Endothelial cell of umbilical vein (primary cell): ENCODE measurements around the gene CILP2. TPM values are rescaled to one million over a fixed set of nuclear protein-coding genes. Genes with fewer than 3 reads are reported as not detected.

ENCODE experiments used
- BruUV-seq: library from RNA; stranded (reverse); fragments of 400-500 nt; replicated peaks from 2 replicates; lab custom pipeline; 2021; lab: Mats Ljungman, UMichigan
- CTCF ChIA-PET: fragments of 300-600, 350-600 bp; sonication (Branson Sonifier 250); formaldehyde crosslinking; loops from one replicate; lab custom pipeline; 2021; ENCODE audit warnings: antibody characterized with exemption, inconsistent platforms; lab: Charles Lee
- POLR2A ChIA-PET: fragments of 300-600, 350-600 bp; sonication (Branson Sonifier 250); formaldehyde crosslinking; loops from one replicate; lab custom pipeline; 2021; ENCODE audit warnings: antibody characterized with exemption, inconsistent platforms; lab: Charles Lee
- DNase-seq: peaks from one replicate; pipeline ENCODE4 v3.0.0-alpha.2; 2011; ENCODE audit warnings: low read depth, low spot score
- FAIRE-seq: peaks from 2 replicates; lab custom pipeline; 2011; peaks lifted over from hg19 to GRCh38; lab: Jason Lieb, UNC
- H2AFZ ChIP-seq: 2 replicates; pipeline ENCODE4 v1.6.0; 2012; ENCODE audit warnings: low read depth, low read length, control low read depth, inconsistent platforms
- H3K27ac ChIP-seq: 2 replicates; pipeline ENCODE4 v1.5.1; 2011; ENCODE audit warnings: low read depth, mild to moderate bottlenecking, control low read depth, low read length, moderate library complexity; ENCODE audit not compliant: insufficient read depth
- H3K27me3 ChIP-seq, 2 experiments: 2 replicates each; pipeline versions ENCODE4 v1.6.0 to v1.6.1; 2011; ENCODE audit warnings: low read length in 2 of 2, mixed read lengths in 1 of 2; ENCODE audit not compliant: control insufficient read depth in 2 of 2, insufficient read depth in 2 of 2
- H3K36me3 ChIP-seq, 2 experiments: 2 replicates in 1 of 2; 3 replicates in 1 of 2; pipeline ENCODE4 v1.5.1; 2011; ENCODE audit warnings: low read length in 2 of 2, mild to moderate bottlenecking in 1 of 2, moderate library complexity in 1 of 2; ENCODE audit not compliant: control insufficient read depth in 2 of 2, insufficient read depth in 2 of 2; ENCODE audit errors: extremely low read depth in 1 of 2
- H3K4me1 ChIP-seq: 3 replicates; pipeline ENCODE4 v1.5.1; 2011; ENCODE audit warnings: mild to moderate bottlenecking, low read length; ENCODE audit not compliant: control insufficient read depth, insufficient read depth; ENCODE audit errors: extremely low read depth
- H3K4me2 ChIP-seq: 2 replicates; pipeline ENCODE4 v1.6.1; 2011; ENCODE audit warnings: low read length, control low read depth, mixed read lengths; ENCODE audit not compliant: insufficient read depth
- H3K4me3 ChIP-seq, 3 experiments: fragments of 200-600 bp in 1 of 3; sonication (generic), shearing (Covaris generic) in 1 of 3; replicated peaks in 1 of 3; 2 replicates each; pipeline ENCODE4 v1.5.1; 2011 to 2016; ENCODE audit warnings: control low read depth in 3 of 3, low read length in 3 of 3, mild to moderate bottlenecking in 2 of 3, inconsistent platforms in 1 of 3, low read depth in 1 of 3, moderate library complexity in 1 of 3; ENCODE audit not compliant: insufficient read depth in 1 of 3
- H3K79me2 ChIP-seq: 2 replicates; pipeline ENCODE4 v1.6.0; 2012; ENCODE audit warnings: low read length, inconsistent platforms; ENCODE audit not compliant: control insufficient read depth, insufficient read depth
- H3K9ac ChIP-seq: replicated peaks from 2 replicates; pipeline ENCODE3; 2011; ENCODE audit warnings: low read length, control low read depth; ENCODE audit not compliant: insufficient read depth; ENCODE audit errors: extremely low read depth
- H3K9me1 ChIP-seq: replicated peaks from 3 replicates; pipeline ENCODE4 v1.6.0; 2011; ENCODE audit warnings: mild to moderate bottlenecking, low read length; ENCODE audit not compliant: control insufficient read depth, insufficient read depth; ENCODE audit errors: extremely low read depth
- H3K9me3 ChIP-seq: replicated peaks from 2 replicates; pipeline ENCODE4 v1.5.1; 2012; ENCODE audit warnings: low read length, inconsistent platforms; ENCODE audit not compliant: control insufficient read depth, insufficient read depth
- H4K20me1 ChIP-seq: replicated peaks from 2 replicates; pipeline ENCODE3; 2011; ENCODE audit warnings: mild to moderate bottlenecking, low read length; ENCODE audit not compliant: control insufficient read depth, insufficient read depth; ENCODE audit errors: extremely low read depth
- CTCF ChIP-seq, 2 donors: IDR thresholded peaks; 1 replicate in 1 of 2; 2 replicates in 1 of 2; pipeline ENCODE4 v1.5.1; 2011; ENCODE audit warnings: low read length in 2 of 2, mild to moderate bottlenecking in 2 of 2, moderate library complexity in 2 of 2, control low read depth in 1 of 2, inconsistent platforms in 1 of 2, low read depth in 1 of 2; ENCODE audit not compliant: insufficient read depth in 1 of 2; ENCODE audit errors: extremely low read depth in 1 of 2
- EZH2 ChIP-seq: IDR thresholded peaks from 2 replicates; pipeline ENCODE4 v1.6.1; 2012; ENCODE audit warnings: borderline replicate concordance, low read depth, mild to moderate bottlenecking, moderate library complexity, low read length, inconsistent platforms; ENCODE audit not compliant: severe bottlenecking
- FOS ChIP-seq: IDR thresholded peaks from 2 replicates; pipeline ENCODE4 v1.6.1; 2011; ENCODE audit warnings: mild to moderate bottlenecking, low read length, moderate library complexity, borderline replicate concordance; ENCODE audit not compliant: insufficient read depth
- GATA2 ChIP-seq: IDR thresholded peaks from 2 replicates; pipeline ENCODE4 v1.7.0; 2011; ENCODE audit warnings: low read depth, mild to moderate bottlenecking, moderate library complexity, mixed read lengths, low read length; ENCODE audit not compliant: insufficient read length, insufficient read depth
- JUN ChIP-seq: IDR thresholded peaks from 2 replicates; pipeline ENCODE4 v1.6.1; 2011; ENCODE audit warnings: borderline replicate concordance, low read depth; ENCODE audit not compliant: insufficient read length, insufficient read depth
- MAX ChIP-seq: IDR thresholded peaks from 2 replicates; pipeline ENCODE4 v1.6.1; 2011; ENCODE audit not compliant: insufficient read depth, insufficient read length
- MYC ChIP-seq: IDR thresholded peaks from one replicate; pipeline ENCODE4 v1.6.1; 2011; ENCODE audit warnings: mild to moderate bottlenecking, low read depth, low read length
- POLR2A ChIP-seq: IDR thresholded peaks from 2 replicates; pipeline ENCODE4 v1.6.1; 2012; ENCODE audit warnings: low read depth, mild to moderate bottlenecking, control low read depth, low read length
- POLR2AphosphoS5 ChIP-seq: IDR thresholded peaks from 2 replicates; pipeline ENCODE4 v1.6.1; 2012; ENCODE audit warnings: low read depth, mild to moderate bottlenecking, control low read depth, low read length, moderate library complexity; ENCODE audit not compliant: insufficient read depth
- dilution Hi-C: fragments of 300-500 bp; cut with MboI; formaldehyde crosslinking; loops from one replicate; pipeline ENCODE4 v1.15.0; 2019; ENCODE audit warnings: low sequenced_read_pairs; ENCODE audit not compliant: extremely low pct_ligation_motif_present
- intact Hi-C: fragments of 100-400 bp; cut with micrococcal nuclease; formaldehyde crosslinking; loops from one replicate; pipeline ENCODE4 v1.10.0; 2022
- polyA plus RNA-seq, 4 experiments: library from polyadenylated mRNA; depleted of rRNA in 3 of 4; stranded (reverse) in 3 of 4; unstranded in 1 of 4; fragments of >200 nt; gene quantifications; 2 replicates each; pipeline versions ENCODE4 v1.2.1 to v1.2.3, GENCODE V29; 2011 to 2012; ENCODE audit warnings: missing spikeins in 1 of 4
- total RNA-seq: library from RNA; stranded (reverse); gene quantifications from 2 replicates; pipeline ENCODE4 v1.2.3, GENCODE V29; 2021

CILP2 gene
- total and polyA plus RNA-seq, 2 donors (not counting 3 experiments of a cell fraction or from before 2014, with no cell fraction given): 0.01 TPM; not detected in 1

DNA sequence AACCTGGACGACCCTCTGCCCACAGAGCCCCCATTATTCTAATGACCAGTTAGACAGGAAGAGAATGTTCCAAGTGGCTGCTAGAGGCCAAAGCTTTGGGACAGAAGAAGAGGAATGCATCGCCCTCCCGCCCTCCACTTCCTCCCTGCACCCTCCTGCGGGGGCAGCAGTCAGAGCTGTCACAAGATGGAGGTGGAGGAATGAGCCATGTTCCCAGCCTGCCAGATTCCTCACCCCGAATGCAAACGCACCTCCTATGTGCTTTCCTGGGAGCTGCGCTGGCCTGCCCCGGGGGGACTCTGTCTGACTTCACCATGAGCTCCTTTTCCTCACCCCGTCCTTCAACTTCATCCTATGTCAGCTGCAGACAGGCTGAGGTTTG lies 7.7 kb upstream of the CILP2 start:
- H4K20me1 ChIP-seq: no peaks in the 10 kb centered on the region
- ChIA-PET POLR2A (no interaction called here), CTCF (interaction anchor here (0.6 to 5.6 kb wide), 3 partner anchors 22 to 429 kb away, joined by 4 to 45 read pairs (median 44); no protein-coding TSS in a partner anchor)
- no peak overlapping the region for H3K9ac ChIP-seq
- H3K27me3 ChIP-seq: no peaks in the 10 kb centered on the region
- dilution Hi-C loops (no loop called here), intact Hi-C loops (no loop called here)
- H3K9me3 ChIP-seq: no peaks in the 10 kb centered on the region
- H3K27ac ChIP-seq: no peak overlapping the region
- H3K4me2 ChIP-seq: no peak overlapping the region
- no peak for TF ChIP-seq POLR2A
- TF ChIP-seq GATA2: no peak
- TF ChIP-seq CTCF (IDR thresholded peaks at IDR 0.05; ENCODE audit: extremely low read depth in 1 of 2, insufficient read depth in 1 of 2, low read depth in 1 of 2, low read length in 2 of 2): no peak
- TF ChIP-seq FOS: no peak
- no peak for TF ChIP-seq POLR2AphosphoS5
- TF ChIP-seq MYC: no peak
- TF ChIP-seq MAX: no peak
- no peak for TF ChIP-seq EZH2
- no peak for TF ChIP-seq JUN
- no TSS peak for BruUV-seq
- H3K4me1 ChIP-seq: no peaks in the 10 kb centered on the region
- H2AFZ ChIP-seq: no peak overlapping the region
- H3K9me1 ChIP-seq: no peaks in the 10 kb centered on the region
- H3K4me3 ChIP-seq: no peak overlapping the region
- H3K36me3 ChIP-seq: no peaks in the 10 kb centered on the region
- no peaks in the 10 kb centered on the region for H3K79me2 ChIP-seq
- DNase-seq: no peak
- no peak for FAIRE-seq
